Measurements from ENCODE around the gene PRR36.

GRCh38 chr19:7900931-7901330 is 26.7 kb upstream of the PRR36 start:
- no peak for TF ChIP-seq CTCF (IDR thresholded peaks at IDR 0.05)
- TF ChIP-seq EZH2 (IDR thresholded peaks at IDR 0.05; ENCODE audit: borderline replicate concordance, insufficient read depth, low read depth, low read length, poor library complexity, severe bottlenecking): no peak
